ENCODE results near the gene PTCH1.

PTCH1 gene

GRCh38 chr9:95494416-95495371, 22.1 kb downstream of the PTCH1 start:
- TF ChIP-seq POLR2A (IDR thresholded peaks at IDR 0.05; ENCODE audit: low read depth, low read length) (no peak), TAF1 (IDR thresholded peaks at IDR 0.05; ENCODE audit: borderline replicate concordance, low read depth, low read length) (no peak), POLR2AphosphoS5 (IDR thresholded peaks at IDR 0.05; ENCODE audit: low read depth, low read length) (no peak; the same call in 1 of the 2 replicates)
- FAIRE-seq (peak; percentile 93), DNase-seq (ENCODE audit: insufficient read length) (peak; percentile 58)

GRCh38 chr9:95494022-95494415, 22.8 kb downstream of the PTCH1 start:
- peak; percentile 40 for DNase-seq (ENCODE audit: insufficient read length)

GRCh38 chr9:95493402-95493801, 23.4 kb downstream of the PTCH1 start:
- TF ChIP-seq POLR2A (IDR thresholded peaks at IDR 0.05; ENCODE audit: low read depth, low read length), result no peak
- TF ChIP-seq POLR2AphosphoS5 (IDR thresholded peaks at IDR 0.05; ENCODE audit: low read depth, low read length), result no peak
- no peak for TF ChIP-seq TAF1 (IDR thresholded peaks at IDR 0.05; ENCODE audit: borderline replicate concordance, low read depth, low read length)
- FAIRE-seq (no peak), DNase-seq (ENCODE audit: insufficient read length) (no peak)

More at GRCh38 chr9:95494022-95494415, 22.8 kb downstream of the PTCH1 start:
- FAIRE-seq, result no peak
- no peak; the same call in 1 of the 2 replicates for TF ChIP-seq POLR2A (IDR thresholded peaks at IDR 0.05; ENCODE audit: low read depth, low read length)
- no peak for TF ChIP-seq TAF1 (IDR thresholded peaks at IDR 0.05; ENCODE audit: borderline replicate concordance, low read depth, low read length)
- no peak for TF ChIP-seq POLR2AphosphoS5 (IDR thresholded peaks at IDR 0.05; ENCODE audit: low read depth, low read length)

- FAIRE-seq, result no peak
- no peak for TF ChIP-seq TAF1 (IDR thresholded peaks at IDR 0.05; ENCODE audit: borderline replicate concordance, low read depth, low read length)
- TF ChIP-seq POLR2AphosphoS5 (IDR thresholded peaks at IDR 0.05; ENCODE audit: low read depth, low read length), result no peak
- no peak for TF ChIP-seq POLR2A (IDR thresholded peaks at IDR 0.05; ENCODE audit: low read depth, low read length)
- no peak for DNase-seq (ENCODE audit: insufficient read length)
Observed at GRCh38 chr9:95491543-95492320, 25.0 kb downstream of the PTCH1 start.

- DNase-seq (ENCODE audit: insufficient read length) (no peak), FAIRE-seq (no peak)
- no peak for TF ChIP-seq POLR2AphosphoS5 (IDR thresholded peaks at IDR 0.05; ENCODE audit: low read depth, low read length)
- no peak for TF ChIP-seq TAF1 (IDR thresholded peaks at IDR 0.05; ENCODE audit: borderline replicate concordance, low read depth, low read length)
- no peak for TF ChIP-seq POLR2A (IDR thresholded peaks at IDR 0.05; ENCODE audit: low read depth, low read length)
Observed at GRCh38 chr9:95488954-95489353, 27.8 kb downstream of the PTCH1 start.

GRCh38 chr9:95486318-95486717, 30.5 kb downstream of the PTCH1 start:
- no peak for DNase-seq (ENCODE audit: insufficient read length)

GRCh38 chr9:95484225-95484624, 32.5 kb downstream of the PTCH1 start:
- FAIRE-seq, result no peak
- TF ChIP-seq POLR2AphosphoS5 (IDR thresholded peaks at IDR 0.05; ENCODE audit: low read depth, low read length) (no peak), POLR2A (IDR thresholded peaks at IDR 0.05; ENCODE audit: low read depth, low read length) (no peak), TAF1 (IDR thresholded peaks at IDR 0.05; ENCODE audit: borderline replicate concordance, low read depth, low read length) (no peak)
- no peak for DNase-seq (ENCODE audit: insufficient read length)

More at GRCh38 chr9:95486318-95486717, 30.5 kb downstream of the PTCH1 start:
- FAIRE-seq, result no peak
- no peak for TF ChIP-seq TAF1 (IDR thresholded peaks at IDR 0.05; ENCODE audit: borderline replicate concordance, low read depth, low read length)
- TF ChIP-seq POLR2AphosphoS5 (IDR thresholded peaks at IDR 0.05; ENCODE audit: low read depth, low read length), result no peak
- no peak for TF ChIP-seq POLR2A (IDR thresholded peaks at IDR 0.05; ENCODE audit: low read depth, low read length)

- TF ChIP-seq POLR2A (IDR thresholded peaks at IDR 0.05; ENCODE audit: low read depth, low read length) (no peak), POLR2AphosphoS5 (IDR thresholded peaks at IDR 0.05; ENCODE audit: low read depth, low read length) (no peak), TAF1 (IDR thresholded peaks at IDR 0.05; ENCODE audit: borderline replicate concordance, low read depth, low read length) (no peak)
- no peak for FAIRE-seq
- no peak for DNase-seq (ENCODE audit: insufficient read length)
Observed at GRCh38 chr9:95483431-95483830, 33.3 kb downstream of the PTCH1 start.

- FAIRE-seq (no peak), DNase-seq (ENCODE audit: insufficient read length) (no peak)
- TF ChIP-seq POLR2AphosphoS5 (IDR thresholded peaks at IDR 0.05; ENCODE audit: low read depth, low read length) (no peak), POLR2A (IDR thresholded peaks at IDR 0.05; ENCODE audit: low read depth, low read length) (no peak), TAF1 (IDR thresholded peaks at IDR 0.05; ENCODE audit: borderline replicate concordance, low read depth, low read length) (no peak)
Observed at GRCh38 chr9:95482621-95483020, 34.1 kb downstream of the PTCH1 start.

GRCh38 chr9:95481000-95481399, 35.8 kb downstream of the PTCH1 start:
- no peak for FAIRE-seq
- TF ChIP-seq TAF1 (IDR thresholded peaks at IDR 0.05; ENCODE audit: borderline replicate concordance, low read depth, low read length) (no peak), POLR2AphosphoS5 (IDR thresholded peaks at IDR 0.05; ENCODE audit: low read depth, low read length) (no peak), POLR2A (IDR thresholded peaks at IDR 0.05; ENCODE audit: low read depth, low read length) (no peak)
- no peak for DNase-seq (ENCODE audit: insufficient read length)

GRCh38 chr9:95480346-95480745, 36.4 kb downstream of the PTCH1 start:
- DNase-seq (ENCODE audit: insufficient read length), result no peak
- no peak for TF ChIP-seq POLR2AphosphoS5 (IDR thresholded peaks at IDR 0.05; ENCODE audit: low read depth, low read length)
- TF ChIP-seq POLR2A (IDR thresholded peaks at IDR 0.05; ENCODE audit: low read depth, low read length), result no peak
- TF ChIP-seq TAF1 (IDR thresholded peaks at IDR 0.05; ENCODE audit: borderline replicate concordance, low read depth, low read length), result no peak
- FAIRE-seq, result no peak
